MM.1S (cell line): ENCODE measurements around the gene ATIC.

Experiments
- CTCF ChIP-seq: fragments of 300-600 bp; sonication (generic); IDR thresholded peaks from 2 replicates; pipeline ENCODE4 v1.5.1; 2016; ENCODE audit warnings: antibody characterized with exemption, low read length, mixed read lengths
- EZH2 ChIP-seq: fragments of 300-600 bp; sonication (generic); optimal IDR thresholded peaks from 2 replicates; pipeline ENCODE3; 2017; ENCODE audit warnings: low read depth, mild to moderate bottlenecking, antibody characterized with exemption, low read length, mixed read lengths

GRCh38 chr2:215290980-215291599 is 20.8 kb upstream of the ATIC start:
- TF ChIP-seq CTCF (no peak), EZH2 (no peak)
